NCI-H2081 treated with DMSO at 0.1 percent for 48 hours (cell line): ENCODE data around the gene COPG1.
A peak's percentile ranks its signal among the peaks of the same experiment; 100 is the strongest.
"Not testable (repeated sequence)": the region's sequence is repeated elsewhere in the genome, so short reads cannot be mapped to it uniquely, and the experiment has no call there.

Experiments
- DNase-seq: peaks from one replicate; lab custom pipeline; 2025; lab: John Stamatoyannopoulos, UW

Gene COPG1

GRCh38 chr3:129249284-129250065 is at the start of gene COPG1:
Gene COPG1 (plus strand): TSS chr3:129249606. CDS start chr3:129249710, 104 bp downstream.
- peak; percentile 82 for DNase-seq

GRCh38 chr3:129204473-129204872 is 44.9 kb upstream of the COPG1 start:
- DNase-seq = no peak

- no peak for DNase-seq
These were observed 44.1 kb upstream of the COPG1 start for GRCh38 chr3:129205109-129205832.

GRCh38 chr3:129207479-129207878 is 41.9 kb upstream of the COPG1 start:
- DNase-seq = no peak

- DNase-seq = no peak
These were observed 38.1 kb upstream of the COPG1 start for GRCh38 chr3:129211345-129211744.

GRCh38 chr3:129211772-129212171 is 37.6 kb upstream of the COPG1 start:
- no peak for DNase-seq

GRCh38 chr3:129213238-129213637 is 36.2 kb upstream of the COPG1 start:
- DNase-seq = no peak

GRCh38 chr3:129218742-129219141 is 30.7 kb upstream of the COPG1 start:
- no peak for DNase-seq

- DNase-seq = not testable (repeated sequence)
These were observed 25.0 kb upstream of the COPG1 start for GRCh38 chr3:129224387-129224786.

- no peak for DNase-seq
These were observed 24.4 kb upstream of the COPG1 start for GRCh38 chr3:129224984-129225393.

GRCh38 chr3:129226374-129226773 is 23.0 kb upstream of the COPG1 start:
- no peak for DNase-seq

- DNase-seq = no peak
These were observed 20.4 kb upstream of the COPG1 start for GRCh38 chr3:129228891-129229585.

GRCh38 chr3:129230311-129231019 is 18.9 kb upstream of the COPG1 start:
- no peak for DNase-seq

- DNase-seq = no peak
These were observed 17.9 kb upstream of the COPG1 start for GRCh38 chr3:129231331-129232119.

- no peak for DNase-seq
These were observed 15.9 kb upstream of the COPG1 start for GRCh38 chr3:129233538-129233937.

- no peak for DNase-seq
These were observed 15.0 kb upstream of the COPG1 start for GRCh38 chr3:129234441-129234840.

GRCh38 chr3:129235344-129235917 is 14.0 kb upstream of the COPG1 start:
- DNase-seq = no peak

GRCh38 chr3:129238945-129239705 is 10.3 kb upstream of the COPG1 start:
- DNase-seq = no peak

- DNase-seq = no peak
These were observed 9.4 kb upstream of the COPG1 start for GRCh38 chr3:129239991-129240390.

GRCh38 chr3:129240436-129240835 is 9.0 kb upstream of the COPG1 start:
- no peak for DNase-seq
